Sigmoid colon (tissue), 7 donors: ENCODE results near the gene RNH1. TPM values are rescaled to one million over a fixed set of nuclear protein-coding genes. Genes with fewer than 3 reads are reported as not detected.

Source experiments
- polyA plus RNA-seq, 3 donors: library from polyadenylated mRNA; stranded (reverse); fragments of 200-250 nt; gene quantifications; one replicate each; pipeline ENCODE4 v1.2.3, GENCODE V29; 2013
- total RNA-seq, 4 donors: library from RNA; depleted of rRNA; stranded (reverse); fragments of >200 nt; gene quantifications; one replicate each; pipeline ENCODE4 v1.1.0, GENCODE V29; 2016
- donor health status: healthy with polysubstance abuse.
- donor health status: Bipolar disorder and iron deficiency.
- donor health status: healthy.

The RNH1 gene
- total and polyA plus RNA-seq, 7 donors = 101 to 210 (median 150) TPM

Other genes with a start within 250 kb of the RNH1 start
- gene NLRP6, start 228.8 kb downstream of the RNH1 start, total RNA-seq = 1 to 10 TPM in 2 of 4 donors, under 1 TPM in 1, not detected in 1; 0.33 to 2.5 (median 1.6) TPM
- gene NLRP6, start 228.8 kb downstream of the RNH1 start, polyA plus RNA-seq = 1 to 10 TPM in 1 of 3 donors, not detected in 2; 3.3 TPM
- 10 to 100 TPM; 11.4 to 15.3 (median 13.6) TPM for gene PGGHG, start 218.1 kb downstream of the RNH1 start, total RNA-seq
- gene PGGHG, start 218.1 kb downstream of the RNH1 start, polyA plus RNA-seq = 10 to 100 TPM in 1 of 3 donors, 1 to 10 TPM in 2; 1.6 to 68.0 (median 3.6) TPM
- gene IFITM5, start 207.7 kb downstream of the RNH1 start, total RNA-seq = not detected
- not detected for gene IFITM5, start 207.7 kb downstream of the RNH1 start, polyA plus RNA-seq
- 100 to 1,000 TPM in 3 of 4 donors, 10 to 100 TPM in 1; 79.8 to 187 (median 141) TPM for gene IFITM2, start 199.4 kb downstream of the RNH1 start, total RNA-seq
- gene IFITM2, start 199.4 kb downstream of the RNH1 start, polyA plus RNA-seq = 100 to 1,000 TPM in 2 of 3 donors, 10 to 100 TPM in 1; 73.3 to 461 (median 164) TPM
- gene IFITM1, start 193.2 kb downstream of the RNH1 start, total RNA-seq = 10 to 100 TPM; 82.4 to 94.2 (median 92.6) TPM
- 100 to 1,000 TPM in 1 of 3 donors, 10 to 100 TPM in 2; 41.2 to 580 (median 58.9) TPM for gene IFITM1, start 193.2 kb downstream of the RNH1 start, polyA plus RNA-seq
- 100 to 1,000 TPM; 278 to 463 (median 291) TPM for gene IFITM3, start 186.4 kb downstream of the RNH1 start, total RNA-seq
- gene IFITM3, start 186.4 kb downstream of the RNH1 start, polyA plus RNA-seq = 1,000 to 10,000 TPM in 1 of 3 donors, 100 to 1,000 TPM in 2; 116 to 1,104 (median 383) TPM
- 1 to 10 TPM; 1.4 to 9.1 (median 2.7) TPM for gene B4GALNT4, start 137.7 kb downstream of the RNH1 start, total RNA-seq
- gene B4GALNT4, start 137.7 kb downstream of the RNH1 start, polyA plus RNA-seq = 1 to 10 TPM in 2 of 3 donors, not detected in 1; 7.6 to 7.8 TPM
- gene PKP3, start 113.0 kb downstream of the RNH1 start, total RNA-seq = under 1 TPM in 2 of 4 donors, not detected in 2; 0.27 to 0.71 TPM
- gene PKP3, start 113.0 kb downstream of the RNH1 start, polyA plus RNA-seq = 100 to 1,000 TPM in 1 of 3 donors, 10 to 100 TPM in 2; 57.1 to 140 (median 86.7) TPM
- 10 to 100 TPM; 51.0 to 70.9 (median 53.1) TPM for gene SIGIRR, start 92.2 kb downstream of the RNH1 start, total RNA-seq
- 100 to 1,000 TPM in 1 of 3 donors, 10 to 100 TPM in 2; 46.8 to 122 (median 50.2) TPM for gene SIGIRR, start 92.2 kb downstream of the RNH1 start, polyA plus RNA-seq
- gene ANO9, start 65.2 kb downstream of the RNH1 start, total RNA-seq = 1 to 10 TPM in 1 of 4 donors, under 1 TPM in 3; 0.14 to 2.5 (median 0.26) TPM
- 100 to 1,000 TPM in 1 of 3 donors, 1 to 10 TPM in 2; 4.2 to 123 (median 6.5) TPM for gene ANO9, start 65.2 kb downstream of the RNH1 start, polyA plus RNA-seq
- gene PTDSS2, start 57.0 kb downstream of the RNH1 start, total RNA-seq = 10 to 100 TPM; 30.1 to 76.2 (median 44.6) TPM
- gene PTDSS2, start 57.0 kb downstream of the RNH1 start, polyA plus RNA-seq = 10 to 100 TPM in 1 of 3 donors, 1 to 10 TPM in 2; 4.8 to 29.0 (median 6.5) TPM
- gene HRAS, start 28.3 kb upstream of the RNH1 start, total RNA-seq = 10 to 100 TPM; 27.8 to 59.3 (median 32.8) TPM
- gene HRAS, start 28.3 kb upstream of the RNH1 start, polyA plus RNA-seq = 10 to 100 TPM; 44.6 to 76.1 (median 66.1) TPM
- gene LRRC56, start 30.3 kb upstream of the RNH1 start, total RNA-seq = under 1 TPM in 1 of 4 donors, not detected in 3; 0.14 TPM
- 1 to 10 TPM; 2.4 to 5.9 (median 5.8) TPM for gene LRRC56, start 30.3 kb upstream of the RNH1 start, polyA plus RNA-seq
- gene LMNTD2, start 53.5 kb upstream of the RNH1 start, total RNA-seq = 1 to 10 TPM in 1 of 4 donors, under 1 TPM in 2, not detected in 1; 0.66 to 1.4 (median 0.68) TPM
- gene LMNTD2, start 53.5 kb upstream of the RNH1 start, polyA plus RNA-seq = 1 to 10 TPM; 1.2 to 6.3 (median 3.5) TPM
- gene RASSF7, start 53.7 kb upstream of the RNH1 start, total RNA-seq = 1 to 10 TPM; 3.0 to 5.4 (median 3.8) TPM
- 100 to 1,000 TPM in 1 of 3 donors, 10 to 100 TPM in 2; 72.4 to 122 (median 94.9) TPM for gene RASSF7, start 53.7 kb upstream of the RNH1 start, polyA plus RNA-seq
- gene PHRF1, start 69.2 kb upstream of the RNH1 start, total RNA-seq = 10 to 100 TPM; 11.8 to 21.2 (median 17.9) TPM
- gene PHRF1, start 69.2 kb upstream of the RNH1 start, polyA plus RNA-seq = 10 to 100 TPM in 2 of 3 donors, 1 to 10 TPM in 1; 6.6 to 29.3 (median 11.3) TPM
- gene IRF7, start 108.7 kb upstream of the RNH1 start, total RNA-seq = 10 to 100 TPM in 3 of 4 donors, 1 to 10 TPM in 1; 8.6 to 18.2 (median 14.2) TPM
- 10 to 100 TPM; 10.8 to 73.9 (median 26.8) TPM for gene IRF7, start 108.7 kb upstream of the RNH1 start, polyA plus RNA-seq
- gene CDHR5, start 117.7 kb upstream of the RNH1 start, total RNA-seq = 1 to 10 TPM in 2 of 4 donors, not detected in 2; 1.8 to 1.9 TPM
- gene CDHR5, start 117.7 kb upstream of the RNH1 start, polyA plus RNA-seq = 100 to 1,000 TPM in 1 of 3 donors, 10 to 100 TPM in 2; 18.0 to 136 (median 29.4) TPM
- not detected for gene SCT, start 119.9 kb upstream of the RNH1 start, total RNA-seq
- 1 to 10 TPM in 1 of 3 donors, not detected in 2; 1.1 TPM for gene SCT, start 119.9 kb upstream of the RNH1 start, polyA plus RNA-seq
- 1 to 10 TPM in 1 of 4 donors, under 1 TPM in 1, not detected in 2; 0.41 to 2.2 TPM for gene DRD4, start 130.0 kb upstream of the RNH1 start, total RNA-seq
- under 1 TPM in 1 of 3 donors, not detected in 2; 0.28 TPM for gene DRD4, start 130.0 kb upstream of the RNH1 start, polyA plus RNA-seq
- 10 to 100 TPM; 15.1 to 29.6 (median 22.2) TPM for gene DEAF1, start 188.0 kb upstream of the RNH1 start, total RNA-seq
- gene DEAF1, start 188.0 kb upstream of the RNH1 start, polyA plus RNA-seq = 10 to 100 TPM; 11.3 to 18.6 (median 14.4) TPM
- 10 to 100 TPM; 20.9 to 41.5 (median 39.6) TPM for gene TMEM80, start 188.6 kb upstream of the RNH1 start, total RNA-seq
- gene TMEM80, start 188.6 kb upstream of the RNH1 start, polyA plus RNA-seq = 10 to 100 TPM in 2 of 3 donors, 1 to 10 TPM in 1; 7.9 to 27.6 (median 25.7) TPM
- 10 to 100 TPM in 2 of 4 donors, 1 to 10 TPM in 2; 5.4 to 15.6 (median 11.6) TPM for gene EPS8L2, start 199.0 kb upstream of the RNH1 start, total RNA-seq
- 100 to 1,000 TPM; 153 to 168 (median 155) TPM for gene EPS8L2, start 199.0 kb upstream of the RNH1 start, polyA plus RNA-seq
- 100 to 1,000 TPM in 2 of 4 donors, 10 to 100 TPM in 2; 94.6 to 133 (median 108) TPM for gene TALDO1, start 240.2 kb upstream of the RNH1 start, total RNA-seq
- 100 to 1,000 TPM; 142 to 177 (median 170) TPM for gene TALDO1, start 240.2 kb upstream of the RNH1 start, polyA plus RNA-seq